Esophagus squamous epithelium (tissue), 4 donors: ENCODE data around the gene GUF1.

Experiments used
- CTCF ChIP-seq, 6 experiments: fragments of 450-650 bp in 4 of 6; fragments of 200-600 bp in 2 of 6; sonication (generic) in 2 of 6; IDR thresholded peaks; one replicate each; pipeline ENCODE4 v1.5.1; 2016 to 2019; ENCODE audit warnings: antibody characterized with exemption in 6 of 6, mild to moderate bottlenecking in 4 of 6, moderate library complexity in 4 of 6
- POLR2A ChIP-seq, 4 donors: fragments of 450-650 bp; IDR thresholded peaks; one replicate each; pipeline ENCODE4 v1.6.1; 2017; ENCODE audit warnings: antibody characterized with exemption in 4 of 4, mild to moderate bottlenecking in 4 of 4, moderate library complexity in 3 of 4

- TF ChIP-seq CTCF (IDR thresholded peaks at IDR 0.05): no peak
- no peak for TF ChIP-seq POLR2A (IDR thresholded peaks at IDR 0.05)
Observed at GRCh38 chr4:44662623-44663005, 15.6 kb upstream of the GUF1 start.
